Osteoblast (primary cell): ENCODE results near the gene CD300H. TPM values are rescaled to one million over a fixed set of nuclear protein-coding genes. Genes with fewer than 3 reads are reported as not detected.
A peak's percentile ranks its signal among the peaks of the same experiment; 100 is the strongest.

Source experiments
- DNase-seq: peaks from one replicate; pipeline ENCODE4 v3.0.0; 2011; ENCODE audit warnings: low spot score, mixed read lengths; ENCODE audit not compliant: insufficient read length; ENCODE audit errors: missing footprints
- H2AFZ ChIP-seq: 2 replicates; pipeline ENCODE4 v1.6.0; 2011; ENCODE audit warnings: mild to moderate bottlenecking, low read length
- H3K27ac ChIP-seq: 2 replicates; pipeline ENCODE4 v1.5.1; 2011; ENCODE audit warnings: mild to moderate bottlenecking, low read depth, low read length, moderate library complexity
- H3K27me3 ChIP-seq: 2 replicates; pipeline ENCODE4 v1.6.0; 2012; ENCODE audit warnings: mild to moderate bottlenecking, control low read depth, inconsistent platforms, low read length, moderate library complexity; ENCODE audit not compliant: insufficient read depth
- H3K36me3 ChIP-seq: 2 replicates; pipeline ENCODE4 v1.5.1; 2011; ENCODE audit warnings: mild to moderate bottlenecking, low read length, control low read depth, moderate library complexity; ENCODE audit not compliant: insufficient read depth
- H3K4me1 ChIP-seq: 2 replicates; pipeline ENCODE4 v1.5.1; 2011; ENCODE audit warnings: mild to moderate bottlenecking, low read length, control low read depth, moderate library complexity; ENCODE audit not compliant: insufficient read depth
- H3K4me2 ChIP-seq: 2 replicates; pipeline ENCODE4 v1.6.0; 2011; ENCODE audit warnings: mild to moderate bottlenecking, low read length; ENCODE audit not compliant: insufficient read depth
- H3K4me3 ChIP-seq: fragments of 200-600 bp; sonication (generic); 3 replicates; pipeline ENCODE4 v1.5.1; 2012; ENCODE audit warnings: mild to moderate bottlenecking, low read length, inconsistent platforms; ENCODE audit not compliant: insufficient read depth
- H3K79me2 ChIP-seq: 2 replicates; pipeline ENCODE4 v1.6.0; 2012; ENCODE audit warnings: mild to moderate bottlenecking, low read length, control low read depth, inconsistent platforms; ENCODE audit not compliant: insufficient read depth
- H3K9me3 ChIP-seq: 2 replicates; pipeline ENCODE4 v1.5.1; 2011; ENCODE audit warnings: low read depth, low read length, control low read depth
- H4K20me1 ChIP-seq: 2 replicates; pipeline ENCODE4 v1.6.0; 2012; ENCODE audit warnings: mild to moderate bottlenecking, low read length, control low read depth; ENCODE audit not compliant: insufficient read depth
- CTCF ChIP-seq: IDR thresholded peaks from 2 replicates; pipeline ENCODE4 v1.5.1; 2011; ENCODE audit warnings: mild to moderate bottlenecking, low read depth, low read length, moderate library complexity; ENCODE audit errors: extremely low read depth
- total RNA-seq: library from RNA; depleted of rRNA; stranded (reverse); fragments of >200 nt; gene quantifications from 2 replicates; pipeline ENCODE4 v1.2.3, GENCODE V29; 2012

The CD300H gene
- total RNA-seq, 1 donor: not detected

GRCh38 chr17:74608511-74608910 is 41.2 kb upstream of the CD300H start:
- Histone ChIP-seq H3K9me3 (no peaks in the 10 kb centered on the region), H3K4me3 (no peak overlapping the region), H3K27me3 (no peaks in the 10 kb centered on the region), H2AFZ (no peak overlapping the region), H4K20me1 (peaks cover 2% of the 10 kb centered on the region), H3K79me2 (no peaks in the 10 kb centered on the region), H3K4me1 (no peaks in the 10 kb centered on the region), H3K36me3 (no peaks in the 10 kb centered on the region), H3K27ac (no peak overlapping the region), H3K4me2 (no peak overlapping the region)
- no peak for DNase-seq
- TF ChIP-seq CTCF: no peak

- no peaks in the 10 kb centered on the region for H3K9me3 ChIP-seq
These were observed 39.9 kb upstream of the CD300H start for GRCh38 chr17:74607221-74607620.

GRCh38 chr17:74606050-74606449 is 38.7 kb upstream of the CD300H start:
- Histone ChIP-seq H3K4me1 (no peaks in the 10 kb centered on the region), H3K27me3 (peaks cover 16% of the 10 kb centered on the region), H2AFZ (no peak overlapping the region), H3K79me2 (no peaks in the 10 kb centered on the region), H3K36me3 (no peaks in the 10 kb centered on the region), H3K9me3 (no peaks in the 10 kb centered on the region), H4K20me1 (peaks cover 2% of the 10 kb centered on the region), H3K27ac (no peak overlapping the region), H3K4me2 (no peak overlapping the region), H3K4me3 (no peak overlapping the region)
- no peak for TF ChIP-seq CTCF
- no peak for DNase-seq

More at GRCh38 chr17:74607221-74607620, 39.9 kb upstream of the CD300H start:
- Histone ChIP-seq H3K79me2 (no peaks in the 10 kb centered on the region), H3K27ac (no peak overlapping the region), H3K4me2 (no peak overlapping the region), H3K4me1 (no peaks in the 10 kb centered on the region), H4K20me1 (peaks cover 2% of the 10 kb centered on the region), H2AFZ (no peak overlapping the region), H3K36me3 (no peaks in the 10 kb centered on the region), H3K27me3 (peaks cover 12% of the 10 kb centered on the region), H3K4me3 (no peak overlapping the region)
- DNase-seq: no peak
- TF ChIP-seq CTCF: no peak

GRCh38 chr17:74605361-74605760 is 38.1 kb upstream of the CD300H start:
- Histone ChIP-seq H3K36me3 (no peaks in the 10 kb centered on the region), H3K27me3 (peaks cover 16% of the 10 kb centered on the region), H4K20me1 (peaks cover 2% of the 10 kb centered on the region), H3K4me3 (no peak overlapping the region), H2AFZ (no peak overlapping the region), H3K4me1 (no peaks in the 10 kb centered on the region), H3K9me3 (no peaks in the 10 kb centered on the region), H3K4me2 (no peak overlapping the region), H3K79me2 (no peaks in the 10 kb centered on the region), H3K27ac (no peak overlapping the region)
- no peak for TF ChIP-seq CTCF
- peak; percentile 92 for DNase-seq
